Osteocyte (in vitro differentiated cells): ENCODE results near the gene SRPRB. TPM values are rescaled to one million over a fixed set of nuclear protein-coding genes. Genes with fewer than 3 reads are reported as not detected.

Source experiments
- DNase-seq: peaks from one replicate; pipeline ENCODE4 v3.0.0; 2021; ENCODE audit warnings: mixed read lengths; ENCODE audit not compliant: unreplicated experiment; ENCODE audit errors: extremely low spot score
- H3K27ac Mint-ChIP-seq: one replicate; pipeline ENCODE4 v1.8.0; 2021; ENCODE audit warnings: mild to moderate bottlenecking, mixed read lengths; ENCODE audit not compliant: unreplicated experiment
- H3K27me3 Mint-ChIP-seq: one replicate; pipeline ENCODE4 v1.8.0; 2021; ENCODE audit warnings: mixed read lengths; ENCODE audit not compliant: unreplicated experiment
- H3K36me3 Mint-ChIP-seq: one replicate; pipeline ENCODE4 v1.8.0; 2021; ENCODE audit warnings: mixed read lengths; ENCODE audit not compliant: unreplicated experiment
- H3K4me1 Mint-ChIP-seq: one replicate; pipeline ENCODE4 v1.8.0; 2021; ENCODE audit warnings: mixed read lengths; ENCODE audit not compliant: unreplicated experiment
- H3K4me3 Mint-ChIP-seq: one replicate; pipeline ENCODE4 v1.8.0; 2021; ENCODE audit warnings: mild to moderate bottlenecking, moderate library complexity, mixed read lengths; ENCODE audit not compliant: unreplicated experiment
- H3K9me3 Mint-ChIP-seq: one replicate; pipeline ENCODE4 v1.8.0; 2021; ENCODE audit warnings: mixed read lengths; ENCODE audit not compliant: unreplicated experiment
- total RNA-seq: library from RNA; stranded (reverse); gene quantifications from 2 replicates; pipeline ENCODE4 v1.2.1, GENCODE V29; 2021
- TF ChIP-seq, protein P1 (sequence below): fragments of 200-600 bp; sonication (generic); IDR thresholded peaks from 2 replicates; pipeline ENCODE4 v1.5.0; 2021; ENCODE audit warnings: antibody characterized with exemption, mild to moderate bottlenecking, moderate library complexity

SRPRB gene
- total RNA-seq, 1 donor from 2014 or later, result 84.7 TPM

DNA sequence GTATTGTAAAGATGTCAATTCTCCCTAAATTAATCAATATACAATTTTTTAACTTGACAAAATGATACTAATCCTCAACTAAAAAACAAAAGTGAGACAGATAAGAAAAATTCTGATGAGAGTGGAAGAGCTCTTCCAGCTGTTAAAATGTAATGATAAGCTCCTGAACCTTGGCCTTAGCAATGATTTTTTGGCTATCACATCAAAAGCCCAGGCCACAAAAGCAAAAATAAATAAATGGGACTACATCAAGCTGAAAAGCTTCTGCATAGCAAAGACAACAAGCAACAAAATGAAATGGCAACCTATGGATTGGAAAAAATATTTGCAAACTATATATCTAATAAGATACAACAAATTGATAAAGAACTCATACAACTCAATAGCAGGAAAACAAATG, 24.0 kb upstream of the SRPRB start:
- Mint-ChIP-seq H3K27ac (no peak overlapping the region), H3K4me1 (no peaks in the 10 kb centered on the region), H3K4me3 (no peak overlapping the region), H3K27me3 (peaks cover 36% of the 10 kb centered on the region), H3K36me3 (no peaks in the 10 kb centered on the region), H3K9me3 (no peaks in the 10 kb centered on the region)
- TF ChIP-seq, protein P1, sequence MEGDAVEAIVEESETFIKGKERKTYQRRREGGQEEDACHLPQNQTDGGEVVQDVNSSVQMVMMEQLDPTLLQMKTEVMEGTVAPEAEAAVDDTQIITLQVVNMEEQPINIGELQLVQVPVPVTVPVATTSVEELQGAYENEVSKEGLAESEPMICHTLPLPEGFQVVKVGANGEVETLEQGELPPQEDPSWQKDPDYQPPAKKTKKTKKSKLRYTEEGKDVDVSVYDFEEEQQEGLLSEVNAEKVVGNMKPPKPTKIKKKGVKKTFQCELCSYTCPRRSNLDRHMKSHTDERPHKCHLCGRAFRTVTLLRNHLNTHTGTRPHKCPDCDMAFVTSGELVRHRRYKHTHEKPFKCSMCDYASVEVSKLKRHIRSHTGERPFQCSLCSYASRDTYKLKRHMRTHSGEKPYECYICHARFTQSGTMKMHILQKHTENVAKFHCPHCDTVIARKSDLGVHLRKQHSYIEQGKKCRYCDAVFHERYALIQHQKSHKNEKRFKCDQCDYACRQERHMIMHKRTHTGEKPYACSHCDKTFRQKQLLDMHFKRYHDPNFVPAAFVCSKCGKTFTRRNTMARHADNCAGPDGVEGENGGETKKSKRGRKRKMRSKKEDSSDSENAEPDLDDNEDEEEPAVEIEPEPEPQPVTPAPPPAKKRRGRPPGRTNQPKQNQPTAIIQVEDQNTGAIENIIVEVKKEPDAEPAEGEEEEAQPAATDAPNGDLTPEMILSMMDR, result no peak
- DNase-seq, result no peak

DNA sequence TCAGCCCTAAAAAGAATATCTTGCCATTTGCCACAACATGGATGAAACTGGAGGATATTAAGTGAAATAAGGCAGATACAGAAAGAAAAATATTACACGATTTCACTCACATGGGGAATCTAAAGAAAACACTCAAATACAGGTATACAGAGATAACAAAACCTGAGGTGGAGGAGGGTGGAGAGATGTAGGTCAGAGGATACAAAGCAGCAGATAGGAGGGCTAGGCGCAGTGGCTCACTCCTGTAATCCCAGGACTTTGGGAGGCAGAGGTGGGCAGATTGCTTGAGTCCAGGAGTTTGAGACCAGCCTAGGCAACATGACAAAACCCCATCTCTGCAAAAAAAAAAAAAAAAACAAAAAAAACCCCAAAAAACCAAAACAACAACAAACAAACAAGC, 23.2 kb upstream of the SRPRB start:
- H3K9me3 Mint-ChIP-seq, result no peaks in the 10 kb centered on the region
- no peak overlapping the region for H3K27ac Mint-ChIP-seq
- TF ChIP-seq, protein P1, result no peak
- peaks cover 37% of the 10 kb centered on the region for H3K27me3 Mint-ChIP-seq
- no peaks in the 10 kb centered on the region for H3K4me1 Mint-ChIP-seq
- no peaks in the 10 kb centered on the region for H3K36me3 Mint-ChIP-seq
- H3K4me3 Mint-ChIP-seq, result no peak overlapping the region
- no peak for DNase-seq

DNA sequence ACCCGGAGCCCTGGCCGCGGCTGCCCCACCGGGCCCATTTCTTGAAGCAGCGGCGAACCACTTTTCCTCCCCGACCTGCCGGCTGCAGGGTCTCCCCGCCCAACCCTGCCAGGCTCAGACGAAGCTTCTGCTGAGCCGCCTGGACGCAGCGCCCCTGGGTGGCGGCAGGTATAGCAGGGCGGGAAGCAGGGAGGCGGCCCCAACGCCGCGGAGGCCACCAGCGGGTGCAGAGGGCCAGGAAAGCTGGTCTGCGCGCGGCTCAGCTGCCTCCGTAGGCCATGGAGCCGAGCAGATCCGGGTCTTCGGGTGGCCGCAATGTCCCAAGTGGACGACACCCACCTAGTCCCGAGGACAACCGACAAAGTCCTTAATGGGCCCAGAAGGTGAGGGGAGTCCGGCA, 21.9 kb upstream of the SRPRB start:
- Mint-ChIP-seq H3K4me1 (no peaks in the 10 kb centered on the region), H3K4me3 (no peak overlapping the region), H3K27me3 (peaks cover 38% of the 10 kb centered on the region), H3K9me3 (peaks cover 3% of the 10 kb centered on the region), H3K27ac (no peak overlapping the region), H3K36me3 (no peaks in the 10 kb centered on the region)
- TF ChIP-seq, protein P1, result no peak
- no peak for DNase-seq

DNA sequence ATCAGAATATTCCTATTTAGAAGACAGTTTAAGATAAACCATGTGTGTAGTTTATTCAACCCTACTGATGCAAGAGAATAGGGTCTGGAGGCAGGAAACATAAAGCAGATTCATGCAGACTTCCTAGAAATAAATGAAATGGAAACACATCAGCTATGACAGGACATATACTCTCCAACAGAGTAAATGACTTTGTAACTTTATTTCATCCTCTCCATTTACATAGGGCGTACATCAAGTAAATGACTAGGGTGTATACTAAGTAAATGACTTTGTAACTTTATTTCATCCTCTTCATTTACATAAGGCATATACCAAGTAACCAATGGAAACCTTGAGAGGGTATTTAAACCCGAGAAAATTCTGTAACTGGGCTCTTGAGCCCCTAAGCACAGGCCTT, 17.6 kb upstream of the SRPRB start:
- peaks cover 18% of the 10 kb centered on the region for H3K27me3 Mint-ChIP-seq
- H3K9me3 Mint-ChIP-seq, result peaks cover 23% of the 10 kb centered on the region
- H3K4me3 Mint-ChIP-seq, result no peak overlapping the region
- TF ChIP-seq, protein P1, result no peak
- H3K27ac Mint-ChIP-seq, result no peak overlapping the region
- DNase-seq, result no peak
- H3K4me1 Mint-ChIP-seq, result no peaks in the 10 kb centered on the region
- no peaks in the 10 kb centered on the region for H3K36me3 Mint-ChIP-seq

DNA sequence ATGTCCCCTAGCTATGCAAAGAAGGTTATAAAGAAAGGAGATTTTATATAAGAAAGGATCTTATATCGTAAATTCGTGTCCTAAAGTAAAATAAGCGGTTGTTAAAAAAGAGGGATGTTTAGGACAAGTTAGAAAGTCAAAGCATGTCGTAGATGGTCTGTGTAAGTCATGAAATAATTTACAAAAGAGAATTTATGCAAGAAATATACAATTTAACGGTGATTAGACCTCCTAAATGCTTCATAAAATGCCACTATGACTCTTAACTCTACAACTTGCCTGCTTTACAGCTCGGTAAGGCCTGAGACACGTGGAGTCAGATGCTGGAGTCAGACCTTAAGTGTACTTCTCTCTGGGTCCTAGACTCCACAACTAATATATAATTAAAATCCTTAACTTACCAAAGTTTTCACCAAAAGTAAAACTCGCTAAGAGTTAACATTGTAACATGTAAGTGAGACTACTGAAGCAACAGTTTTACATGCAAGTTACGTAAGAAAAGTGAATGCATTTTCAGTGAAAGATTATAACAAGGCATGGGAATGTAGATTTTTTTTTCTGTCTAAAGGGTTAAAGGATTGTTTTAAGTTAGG, 13.3 kb upstream of the SRPRB start:
- no peak for DNase-seq
- no peak overlapping the region for H3K27ac Mint-ChIP-seq
- TF ChIP-seq, protein P1, result no peak
- no peaks in the 10 kb centered on the region for H3K4me1 Mint-ChIP-seq
- H3K9me3 Mint-ChIP-seq, result peaks cover 25% of the 10 kb centered on the region
- H3K4me3 Mint-ChIP-seq, result no peak overlapping the region
- no peaks in the 10 kb centered on the region for H3K36me3 Mint-ChIP-seq
- H3K27me3 Mint-ChIP-seq, result peaks cover 15% of the 10 kb centered on the region
